GM23338 (cell line): ENCODE results near the gene SOD1. TPM values are rescaled to one million over a fixed set of nuclear protein-coding genes. Genes with fewer than 3 reads are reported as not detected.

Experiments
- polyA plus RNA-seq: library from polyadenylated mRNA; unstranded; fragments of >200 nt; fragmentation: Nextera tagmentation; extraction: Ambion mirVana; gene quantifications from 2 replicates; pipeline ENCODE4 v1.2.1, GENCODE V29; 2016
- small RNA-seq: library from RNA; depleted of rRNA; stranded (forward); fragments of <200 nt; gene quantifications from one replicate; pipeline ENCODE3, GENCODE V24; 2014; ENCODE audit warnings: low replicate concordance
- total RNA-seq: library from RNA; depleted of rRNA; stranded (reverse); fragments of >200 nt; shearing (Covaris generic); gene quantifications from 2 replicates; pipeline ENCODE4 v1.2.3, GENCODE V29; 2014; rRNA removed

SOD1 gene
- total and polyA plus RNA-seq, 2 experiments from 2014 or later = 123 to 454 TPM

Small RNA genes lying within 50 kb of the gene (small RNA-seq; reads per million reads assigned to genes)
- gene RF01241 = not detected

Other genes with a start within 250 kb of the SOD1 start
- 29.7 and 35.2 TPM in 2 replicates for gene SCAF4, start 72.4 kb downstream of the SOD1 start, total RNA-seq
- gene SCAF4, start 72.4 kb downstream of the SOD1 start, polyA plus RNA-seq = 42.1 and 45.8 TPM in 2 replicates
- gene HUNK, start 213.3 kb downstream of the SOD1 start, total RNA-seq = 5.1 and 14.8 TPM in 2 replicates
- 1.6 and 2.9 TPM in 2 replicates for gene HUNK, start 213.3 kb downstream of the SOD1 start, polyA plus RNA-seq